ENCODE measurements around the gene KBTBD7. TPM values are rescaled to one million over a fixed set of nuclear protein-coding genes. Genes with fewer than 3 reads are reported as not detected.

Gene KBTBD7
- polyA plus RNA-seq, 3 donors from 2014 or later: 5.1 to 14.8 (median 7.0) TPM

DNA sequence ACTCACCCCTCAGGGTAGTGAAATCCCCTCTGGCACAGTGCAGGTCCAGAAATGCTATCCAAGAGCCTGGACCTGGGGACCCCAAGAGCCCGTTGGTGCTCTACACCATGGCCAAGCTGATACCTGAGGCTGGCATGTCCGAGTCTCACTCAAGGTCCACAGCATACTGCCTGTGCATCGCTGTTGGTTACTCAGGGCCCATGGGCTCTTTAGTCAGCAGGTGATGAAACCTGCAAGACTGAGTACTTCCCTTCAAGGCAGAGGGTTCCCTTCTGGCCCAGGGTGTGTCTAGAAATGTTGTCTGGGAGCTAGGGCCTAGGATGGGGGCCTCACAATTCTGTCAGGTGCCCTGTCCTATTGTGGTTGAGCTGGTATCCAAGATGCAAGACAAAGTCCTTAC lies 19.6 kb upstream of the KBTBD7 start:
- H3K4me1 Mint-ChIP-seq: no peaks in the 10 kb centered on the region
- peaks cover 9 to 17% (median 13%) of the 10 kb centered on the region in 3 donors for H3K36me3 Mint-ChIP-seq
- H3K27ac Mint-ChIP-seq: no peak overlapping the region
- peaks cover 0 to 6% (median 2%) of the 10 kb centered on the region in 3 donors for H3K27me3 Mint-ChIP-seq (ENCODE audit: low read depth in 3 of 3)
- no peak for DNase-seq
- no peak overlapping the region for H3K4me3 Mint-ChIP-seq
- H3K9me3 Mint-ChIP-seq: peaks cover 0 to 17% (median 8%) of the 10 kb centered on the region in 6 donors

GRCh38 chr13:41213316-41213715 lies 18.9 kb upstream of the KBTBD7 start:
- Mint-ChIP-seq H3K27ac (no peak overlapping the region), H3K4me3 (no peak overlapping the region), H3K4me1 (no peaks in the 10 kb centered on the region), H3K36me3 (peaks cover 9 to 13% (median 13%) of the 10 kb centered on the region in 3 donors), H3K27me3 (ENCODE audit: low read depth in 3 of 3) (peaks cover 0 to 6% (median 2%) of the 10 kb centered on the region in 3 donors), H3K9me3 (peaks cover 0 to 17% (median 8%) of the 10 kb centered on the region in 6 donors)
- DNase-seq: no peak

DNA sequence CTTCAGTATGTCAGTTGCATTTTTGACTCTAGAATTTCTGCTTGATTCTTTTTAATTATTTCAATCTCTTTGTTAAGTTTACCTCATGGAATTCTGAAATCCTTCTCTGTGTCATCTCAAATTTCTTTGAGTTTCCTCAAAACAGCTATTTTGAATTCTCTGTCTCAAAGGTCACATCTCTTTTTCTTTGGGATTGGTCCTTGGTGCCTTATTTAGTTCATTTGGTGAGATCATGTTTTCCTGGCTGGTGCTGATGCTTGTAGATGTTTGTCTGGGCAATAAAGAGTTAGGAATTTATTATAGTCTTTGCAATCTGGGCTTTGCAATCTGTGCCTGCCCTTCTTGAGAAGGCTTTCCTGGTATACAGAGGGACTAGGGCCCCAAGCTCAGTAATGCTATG lies 18.5 kb upstream of the KBTBD7 start:
- H3K4me1 Mint-ChIP-seq: no peaks in the 10 kb centered on the region
- no peak overlapping the region for H3K4me3 Mint-ChIP-seq
- peaks cover 9 to 13% (median 13%) of the 10 kb centered on the region in 3 donors for H3K36me3 Mint-ChIP-seq
- H3K9me3 Mint-ChIP-seq: peaks cover 0 to 17% (median 8%) of the 10 kb centered on the region in 6 donors
- no peak for DNase-seq
- no peak overlapping the region for H3K27ac Mint-ChIP-seq
- peaks cover 0 to 6% (median 2%) of the 10 kb centered on the region in 3 donors for H3K27me3 Mint-ChIP-seq (ENCODE audit: low read depth in 3 of 3)

- H3K4me1 Mint-ChIP-seq: no peaks in the 10 kb centered on the region
- H3K4me3 Mint-ChIP-seq: no peak overlapping the region
- peaks cover 0 to 17% (median 8%) of the 10 kb centered on the region in 6 donors for H3K9me3 Mint-ChIP-seq
- H3K36me3 Mint-ChIP-seq: peaks cover 9 to 12% (median 9%) of the 10 kb centered on the region in 3 donors
- peaks cover 0 to 6% (median 2%) of the 10 kb centered on the region in 3 donors for H3K27me3 Mint-ChIP-seq (ENCODE audit: low read depth in 3 of 3)
- no peak for DNase-seq
- H3K27ac Mint-ChIP-seq: no peak overlapping the region
These were observed 16.7 kb upstream of the KBTBD7 start for GRCh38 chr13:41211062-41211461.

DNA sequence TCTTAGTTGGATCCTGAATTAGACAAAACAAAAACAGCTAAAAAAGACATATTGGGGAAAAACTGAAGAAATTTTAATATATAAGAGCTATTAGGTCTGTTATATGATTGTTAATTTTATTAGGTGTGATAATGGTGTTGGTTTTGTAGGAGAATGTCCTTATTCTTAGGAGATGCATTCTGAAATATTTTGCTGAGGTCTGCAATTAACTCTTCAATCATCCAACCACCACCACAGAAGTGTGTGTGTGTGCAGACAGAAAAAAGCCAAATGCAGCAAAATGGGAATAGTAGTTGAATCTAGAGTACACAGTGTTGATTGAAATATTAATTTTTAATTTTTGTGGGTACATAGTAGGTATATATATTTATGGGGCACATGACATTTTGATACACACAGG lies 12.1 kb upstream of the KBTBD7 start:
- no peak for DNase-seq
- H3K27ac Mint-ChIP-seq: no peak overlapping the region
- peaks cover 0 to 3% (median 0%) of the 10 kb centered on the region in 3 donors for H3K27me3 Mint-ChIP-seq (ENCODE audit: low read depth in 3 of 3)
- H3K36me3 Mint-ChIP-seq: peaks cover 0 to 9% (median 4%) of the 10 kb centered on the region in 3 donors
- no peaks in the 10 kb centered on the region for H3K4me1 Mint-ChIP-seq
- peaks cover 0 to 11% (median 5%) of the 10 kb centered on the region in 6 donors for H3K9me3 Mint-ChIP-seq
- H3K4me3 Mint-ChIP-seq: no peak overlapping the region

DNA sequence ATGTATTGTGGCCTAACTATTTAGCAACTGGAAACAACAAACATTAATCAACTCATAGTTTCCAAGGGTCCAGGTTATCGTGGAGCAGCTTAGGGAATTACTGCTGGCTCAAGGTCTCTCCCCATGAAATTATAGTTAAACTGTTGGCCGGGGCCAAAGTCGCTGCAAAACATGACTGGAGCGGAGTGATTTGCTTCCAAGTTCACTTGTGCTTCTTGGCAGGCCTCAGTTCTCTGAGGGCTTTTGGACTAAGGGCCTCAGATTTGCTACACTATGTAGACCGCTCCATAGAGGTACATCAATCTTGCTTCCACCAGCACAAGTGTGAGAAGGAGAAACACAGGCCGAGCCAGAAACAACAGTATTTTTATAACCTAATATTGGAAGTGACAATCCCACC lies 9.4 kb upstream of the KBTBD7 start:
- no peak overlapping the region for H3K27ac Mint-ChIP-seq
- no peaks in the 10 kb centered on the region for H3K4me1 Mint-ChIP-seq
- no peaks in the 10 kb centered on the region for H3K36me3 Mint-ChIP-seq
- H3K4me3 Mint-ChIP-seq: no peak overlapping the region
- no peaks in the 10 kb centered on the region for H3K9me3 Mint-ChIP-seq
- DNase-seq: no peak
- H3K27me3 Mint-ChIP-seq (ENCODE audit: low read depth in 3 of 3): no peaks in the 10 kb centered on the region

DNA sequence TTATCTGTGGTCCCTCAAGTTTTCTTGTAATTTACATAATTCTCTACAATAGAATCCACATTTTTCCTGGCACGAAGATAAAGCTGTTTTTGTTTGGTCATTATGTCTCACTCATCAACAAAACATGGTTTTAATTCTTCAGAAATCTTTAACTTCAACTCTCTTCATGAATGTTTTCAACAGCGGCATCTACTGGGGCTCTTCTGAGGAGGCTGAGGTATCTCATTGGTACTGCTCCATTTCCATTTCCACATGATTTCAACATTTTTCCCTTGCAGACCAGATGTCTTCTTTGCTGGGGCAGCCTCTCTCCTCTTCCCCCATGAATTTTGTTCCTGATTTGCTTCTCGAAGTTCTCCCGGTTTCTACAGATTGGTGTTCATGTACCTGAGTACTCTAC lies 5.8 kb upstream of the KBTBD7 start:
- DNase-seq: no peak
- no peaks in the 10 kb centered on the region for H3K9me3 Mint-ChIP-seq
- H3K4me3 Mint-ChIP-seq: no peak overlapping the region
- no peaks in the 10 kb centered on the region for H3K27me3 Mint-ChIP-seq (ENCODE audit: low read depth in 3 of 3)
- H3K4me1 Mint-ChIP-seq: no peaks in the 10 kb centered on the region
- no peak overlapping the region for H3K27ac Mint-ChIP-seq
- H3K36me3 Mint-ChIP-seq: no peaks in the 10 kb centered on the region

DNA sequence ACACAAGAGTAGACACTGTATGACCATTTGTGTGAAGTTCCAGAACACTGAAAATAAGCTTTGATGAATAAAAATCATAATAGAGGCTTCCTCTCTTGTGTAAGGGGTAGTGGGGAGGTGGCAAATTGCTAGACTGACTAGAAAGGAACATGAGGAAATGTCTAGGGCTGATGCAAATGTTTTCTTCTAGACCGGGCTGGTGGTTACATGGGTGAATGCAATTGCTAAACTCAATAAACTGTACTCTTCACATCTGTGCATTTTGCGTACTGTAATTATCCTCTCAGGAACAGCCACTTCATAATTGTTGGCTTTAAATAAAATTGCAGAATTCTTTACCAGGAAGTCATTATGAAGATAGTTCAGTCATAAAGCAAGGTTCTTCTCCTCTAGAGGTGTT lies 5.2 kb upstream of the KBTBD7 start:
- Mint-ChIP-seq H3K4me1 (peaks cover 3% of the 10 kb centered on the region in 2 donors), H3K27me3 (ENCODE audit: low read depth in 3 of 3) (no peaks in the 10 kb centered on the region), H3K27ac (no peak overlapping the region), H3K4me3 (no peak overlapping the region), H3K9me3 (no peaks in the 10 kb centered on the region), H3K36me3 (no peaks in the 10 kb centered on the region)
- no peak for DNase-seq

- Mint-ChIP-seq H3K27ac (no peak overlapping the region), H3K4me3 (no peak overlapping the region), H3K9me3 (no peaks in the 10 kb centered on the region), H3K4me1 (peaks cover 7% of the 10 kb centered on the region in 2 donors), H3K27me3 (ENCODE audit: low read depth in 3 of 3) (peaks cover 2 to 4% (median 2%) of the 10 kb centered on the region in 3 donors), H3K36me3 (no peaks in the 10 kb centered on the region)
- DNase-seq: no peak
These were observed 4.7 kb upstream of the KBTBD7 start for GRCh38 chr13:41199079-41199478.

DNA sequence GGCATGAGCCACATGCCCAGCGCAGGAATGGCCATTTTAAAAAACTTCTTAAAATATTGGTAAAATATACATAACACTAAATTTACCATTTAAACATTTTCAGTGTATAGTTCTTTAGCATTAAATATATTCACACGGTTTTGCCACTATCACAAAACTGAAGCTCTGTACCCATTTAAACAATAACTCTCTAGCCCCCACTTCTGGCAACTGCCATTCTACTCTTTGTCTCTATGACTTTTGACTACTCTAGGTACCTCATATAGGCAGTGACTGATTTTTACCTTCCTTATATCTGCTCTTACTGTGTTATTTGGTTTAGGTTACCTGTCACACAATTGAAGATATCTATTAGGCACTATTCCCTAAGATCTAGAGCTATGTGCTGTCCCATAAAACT lies 2.3 kb upstream of the KBTBD7 start:
- peaks cover 2 to 5% (median 2%) of the 10 kb centered on the region in 3 donors for H3K27me3 Mint-ChIP-seq (ENCODE audit: low read depth in 3 of 3)
- no peak overlapping the region for H3K4me3 Mint-ChIP-seq
- H3K9me3 Mint-ChIP-seq: no peaks in the 10 kb centered on the region
- no peak overlapping the region for H3K27ac Mint-ChIP-seq
- peak in 1 of 3 donors; percentile 4 for DNase-seq
- H3K36me3 Mint-ChIP-seq: peaks cover 0 to 8% (median 0%) of the 10 kb centered on the region in 3 donors
- peaks cover 29 to 32% of the 10 kb centered on the region in 2 donors for H3K4me1 Mint-ChIP-seq

DNA sequence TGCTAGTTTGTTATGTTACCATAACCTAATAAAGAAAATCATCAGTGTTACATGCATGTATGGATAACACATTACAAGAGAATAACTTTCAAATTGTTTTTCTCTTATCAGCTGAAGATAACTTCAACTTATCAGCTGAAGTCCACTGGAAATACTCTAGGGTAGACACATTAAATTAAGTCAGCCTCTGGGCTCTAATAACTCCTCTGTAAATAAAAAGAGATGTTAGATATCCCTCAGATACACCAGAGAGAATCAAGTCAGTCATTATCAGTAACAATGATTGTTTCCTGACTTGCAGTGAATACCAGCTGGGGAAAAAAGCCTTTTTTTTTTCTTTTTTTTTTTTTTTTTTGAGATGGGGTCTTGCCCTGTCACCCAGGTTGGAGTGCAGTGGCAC lies 1.6 kb upstream of the KBTBD7 start:
- H3K4me3 Mint-ChIP-seq: no peak overlapping the region
- peaks cover 2 to 5% (median 2%) of the 10 kb centered on the region in 3 donors for H3K27me3 Mint-ChIP-seq (ENCODE audit: low read depth in 3 of 3)
- peaks cover 30 to 38% of the 10 kb centered on the region in 2 donors for H3K4me1 Mint-ChIP-seq
- H3K36me3 Mint-ChIP-seq: peaks cover 0 to 8% (median 2%) of the 10 kb centered on the region in 3 donors
- no peaks in the 10 kb centered on the region for H3K9me3 Mint-ChIP-seq
- no peak overlapping the region for H3K27ac Mint-ChIP-seq
- DNase-seq: no peak

GRCh38 chr13:41193469-41193868 lies 900 bp downstream of the KBTBD7 start:
- peak overlapping the region; percentile 93 to 97 (median 96) for H3K4me3 Mint-ChIP-seq
- peaks cover 33 to 53% of the 10 kb centered on the region in 2 donors for H3K4me1 Mint-ChIP-seq
- no peak for DNase-seq
- peaks cover 2 to 5% (median 2%) of the 10 kb centered on the region in 3 donors for H3K27me3 Mint-ChIP-seq (ENCODE audit: low read depth in 3 of 3)
- peaks cover 0 to 12% (median 10%) of the 10 kb centered on the region in 3 donors for H3K36me3 Mint-ChIP-seq
- H3K9me3 Mint-ChIP-seq: no peaks in the 10 kb centered on the region
- H3K27ac Mint-ChIP-seq: peak overlapping the region; percentile 34 to 94 (median 65)

DNA sequence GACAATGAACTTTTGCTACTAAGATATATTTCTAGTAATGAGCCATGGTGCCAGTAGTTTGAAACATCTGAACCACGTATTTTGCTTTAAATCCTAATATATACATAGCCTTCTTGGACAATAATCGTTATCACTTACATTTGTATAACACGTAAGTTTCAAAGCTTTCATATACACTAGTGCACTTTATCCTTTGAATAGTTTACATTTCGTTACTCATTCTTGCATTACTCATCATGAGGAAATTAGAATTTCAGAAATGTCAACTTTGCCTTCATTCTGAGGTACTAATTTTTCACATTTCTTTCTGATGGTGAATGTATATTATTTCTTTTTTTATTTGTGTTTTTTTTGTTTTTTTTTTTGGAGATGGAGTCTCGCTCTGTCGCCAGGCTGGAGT lies 5.8 kb downstream of the KBTBD7 start:
- H3K4me1 Mint-ChIP-seq: peaks cover 21 to 41% of the 10 kb centered on the region in 2 donors
- H3K9me3 Mint-ChIP-seq: no peaks in the 10 kb centered on the region
- H3K4me3 Mint-ChIP-seq: no peak overlapping the region
- no peak overlapping the region for H3K27ac Mint-ChIP-seq
- peaks cover 0 to 12% (median 10%) of the 10 kb centered on the region in 3 donors for H3K36me3 Mint-ChIP-seq
- no peak for DNase-seq
- no peaks in the 10 kb centered on the region for H3K27me3 Mint-ChIP-seq (ENCODE audit: low read depth in 3 of 3)

GRCh38 chr13:41186481-41186880 lies 7.9 kb downstream of the KBTBD7 start:
- no peak for DNase-seq
- H3K4me3 Mint-ChIP-seq: no peak overlapping the region
- H3K4me1 Mint-ChIP-seq: peaks cover 4 to 20% of the 10 kb centered on the region in 2 donors
- H3K27me3 Mint-ChIP-seq (ENCODE audit: low read depth in 3 of 3): no peaks in the 10 kb centered on the region
- H3K9me3 Mint-ChIP-seq: no peaks in the 10 kb centered on the region
- H3K36me3 Mint-ChIP-seq: peaks cover 0 to 10% (median 4%) of the 10 kb centered on the region in 3 donors
- no peak overlapping the region for H3K27ac Mint-ChIP-seq

GRCh38 chr13:41182231-41182630 lies 12.1 kb downstream of the KBTBD7 start:
- Mint-ChIP-seq H3K36me3 (no peaks in the 10 kb centered on the region), H3K4me1 (no peaks in the 10 kb centered on the region), H3K27me3 (ENCODE audit: low read depth in 3 of 3) (peaks cover 0 to 5% (median 0%) of the 10 kb centered on the region in 3 donors), H3K9me3 (no peaks in the 10 kb centered on the region), H3K27ac (no peak overlapping the region), H3K4me3 (no peak overlapping the region)
- DNase-seq: no peak
